MM.1S (cell line): ENCODE data around the gene CLCN4.

Source experiments
- DNase-seq: peaks from one replicate; pipeline ENCODE4 v3.0.0-alpha.2; 2015
- H2AFZ ChIP-seq: fragments of 300-600 bp; sonication (generic); 2 replicates; pipeline ENCODE4 v1.6.0; 2016; ENCODE audit warnings: antibody characterized with exemption, low read length
- H3F3A ChIP-seq: fragments of 300-600 bp; sonication (generic); 2 replicates; pipeline ENCODE4 v1.6.1; 2016; ENCODE audit warnings: mild to moderate bottlenecking, antibody characterized with exemption, low read length, moderate library complexity, mixed read lengths; ENCODE audit not compliant: insufficient read depth
- H3K27ac ChIP-seq: fragments of 300-600 bp; sonication (generic); 2 replicates; pipeline ENCODE4 v1.5.1; 2016; ENCODE audit warnings: mild to moderate bottlenecking, low read length
- H3K27me3 ChIP-seq: fragments of 300-600 bp; sonication (generic); replicated peaks from 2 replicates; pipeline ENCODE4 v1.6.0; 2016; ENCODE audit warnings: low read length; ENCODE audit not compliant: insufficient read depth
- H3K36me3 ChIP-seq: fragments of 300-600 bp; sonication (generic); replicated peaks from 2 replicates; pipeline ENCODE4 v1.6.1; 2016; ENCODE audit warnings: mild to moderate bottlenecking, low read length, mixed read lengths; ENCODE audit not compliant: insufficient read depth
- H3K4me1 ChIP-seq: fragments of 300-600 bp; sonication (generic); 2 replicates; pipeline ENCODE4 v1.6.1; 2016; ENCODE audit warnings: low read length, mixed read lengths
- H3K4me2 ChIP-seq: fragments of 300-600 bp; sonication (generic); 2 replicates; pipeline ENCODE4 v1.6.0; 2016; ENCODE audit warnings: low read depth, low read length
- H3K4me3 ChIP-seq: fragments of 300-600 bp; sonication (generic); 2 replicates; pipeline ENCODE4 v1.5.1; 2016; ENCODE audit warnings: low read length, mixed read lengths
- H3K79me2 ChIP-seq: fragments of 300-600 bp; sonication (generic); 2 replicates; pipeline ENCODE4 v1.6.1; 2016; ENCODE audit warnings: mixed run types, low read length, mixed read lengths
- H3K9ac ChIP-seq: fragments of 300-600 bp; sonication (generic); 2 replicates; pipeline ENCODE4 v1.6.1; 2016; ENCODE audit warnings: low read length, mixed read lengths
- H3K9me2 ChIP-seq: fragments of 300-600 bp; sonication (generic); replicated peaks from 2 replicates; pipeline ENCODE4 v1.6.1; 2016; ENCODE audit warnings: mild to moderate bottlenecking, low read length, mixed read lengths; ENCODE audit not compliant: insufficient read depth
- H3K9me3 ChIP-seq: fragments of 300-600 bp; sonication (generic); replicated peaks from 2 replicates; pipeline ENCODE4 v1.6.1; 2016; ENCODE audit warnings: mild to moderate bottlenecking, low read length, mixed read lengths; ENCODE audit not compliant: insufficient read depth
- H4K20me1 ChIP-seq: fragments of 300-600 bp; sonication (generic); 2 replicates; pipeline ENCODE4 v1.6.1; 2016; ENCODE audit warnings: mild to moderate bottlenecking, low read length, moderate library complexity, mixed read lengths; ENCODE audit not compliant: insufficient read depth
- EZH2 ChIP-seq: fragments of 300-600 bp; sonication (generic); optimal IDR thresholded peaks from 2 replicates; pipeline ENCODE3; 2017; ENCODE audit warnings: low read depth, mild to moderate bottlenecking, antibody characterized with exemption, low read length, mixed read lengths
- EZH2phosphoT487 ChIP-seq: fragments of 300-600 bp; sonication (generic); IDR thresholded peaks from 2 replicates; pipeline ENCODE4 v1.6.1; 2018; ENCODE audit warnings: antibody characterized with exemption, low read length
- TF ChIP-seq, protein P1 (sequence below): fragments of 300-600 bp; sonication (generic); IDR thresholded peaks from 2 replicates; pipeline ENCODE4 v1.5.1; 2016; ENCODE audit warnings: antibody characterized with exemption, low read length, mixed read lengths

The CLCN4 gene

DNA sequence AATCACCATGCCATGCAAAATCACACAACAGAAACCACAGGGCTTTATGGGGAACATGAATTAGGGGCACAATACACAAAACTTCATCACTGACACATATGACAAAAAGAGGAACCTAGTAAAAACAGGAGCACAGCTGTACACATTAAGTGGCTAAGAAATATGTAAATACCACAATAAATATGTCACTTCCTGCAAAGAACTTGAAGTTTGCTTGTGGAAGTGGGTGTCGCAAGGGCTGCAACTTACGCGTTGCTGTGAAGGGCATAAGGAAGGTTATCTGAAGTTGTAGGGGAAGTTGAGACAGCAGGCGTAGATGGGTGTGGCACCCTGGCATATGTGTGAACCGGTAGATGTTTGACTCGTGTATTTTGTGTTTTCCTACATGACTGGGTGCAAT is 42.4 kb downstream of the CLCN4 start:
- Histone ChIP-seq H4K20me1 (no peaks in the 10 kb centered on the region), H3K27ac (no peak overlapping the region), H3K9me2 (no peaks in the 10 kb centered on the region), H3K4me1 (no peaks in the 10 kb centered on the region), H3K36me3 (no peaks in the 10 kb centered on the region), H3K9me3 (no peaks in the 10 kb centered on the region), H3K4me2 (no peak overlapping the region), H3K79me2 (no peaks in the 10 kb centered on the region), H3F3A (no peaks in the 10 kb centered on the region), H3K9ac (no peak overlapping the region), H3K4me3 (no peak overlapping the region), H2AFZ (no peak overlapping the region), H3K27me3 (no peaks in the 10 kb centered on the region)
- DNase-seq: no peak
- TF ChIP-seq EZH2phosphoT487 (no peak), EZH2 (no peak)
- TF ChIP-seq, protein P1, sequence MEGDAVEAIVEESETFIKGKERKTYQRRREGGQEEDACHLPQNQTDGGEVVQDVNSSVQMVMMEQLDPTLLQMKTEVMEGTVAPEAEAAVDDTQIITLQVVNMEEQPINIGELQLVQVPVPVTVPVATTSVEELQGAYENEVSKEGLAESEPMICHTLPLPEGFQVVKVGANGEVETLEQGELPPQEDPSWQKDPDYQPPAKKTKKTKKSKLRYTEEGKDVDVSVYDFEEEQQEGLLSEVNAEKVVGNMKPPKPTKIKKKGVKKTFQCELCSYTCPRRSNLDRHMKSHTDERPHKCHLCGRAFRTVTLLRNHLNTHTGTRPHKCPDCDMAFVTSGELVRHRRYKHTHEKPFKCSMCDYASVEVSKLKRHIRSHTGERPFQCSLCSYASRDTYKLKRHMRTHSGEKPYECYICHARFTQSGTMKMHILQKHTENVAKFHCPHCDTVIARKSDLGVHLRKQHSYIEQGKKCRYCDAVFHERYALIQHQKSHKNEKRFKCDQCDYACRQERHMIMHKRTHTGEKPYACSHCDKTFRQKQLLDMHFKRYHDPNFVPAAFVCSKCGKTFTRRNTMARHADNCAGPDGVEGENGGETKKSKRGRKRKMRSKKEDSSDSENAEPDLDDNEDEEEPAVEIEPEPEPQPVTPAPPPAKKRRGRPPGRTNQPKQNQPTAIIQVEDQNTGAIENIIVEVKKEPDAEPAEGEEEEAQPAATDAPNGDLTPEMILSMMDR: no peak

DNA sequence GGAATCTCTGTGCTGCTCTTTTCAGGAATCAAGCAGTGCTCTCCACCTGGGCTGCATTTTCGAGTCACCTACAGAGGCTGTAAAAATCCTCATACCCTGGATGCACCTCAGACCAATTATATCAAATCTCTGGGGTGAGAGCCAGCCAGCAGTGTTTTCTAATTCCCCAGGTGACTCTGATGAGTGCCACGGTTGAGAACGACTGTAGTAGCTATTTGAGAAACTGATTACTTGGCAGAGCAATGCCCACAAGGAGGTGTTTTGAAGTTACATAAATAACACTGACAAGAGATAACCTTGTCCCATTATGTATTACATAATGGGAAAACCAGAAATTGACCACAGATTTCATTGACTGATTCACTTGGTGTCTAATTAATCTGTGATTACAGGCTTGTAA is 46.8 kb downstream of the CLCN4 start:
- no peak overlapping the region for H3K4me3 ChIP-seq
- H3K27ac ChIP-seq: no peak overlapping the region
- no peaks in the 10 kb centered on the region for H3F3A ChIP-seq
- no peaks in the 10 kb centered on the region for H3K4me1 ChIP-seq
- no peaks in the 10 kb centered on the region for H3K9me3 ChIP-seq
- H3K79me2 ChIP-seq: no peaks in the 10 kb centered on the region
- no peaks in the 10 kb centered on the region for H4K20me1 ChIP-seq
- no peaks in the 10 kb centered on the region for H3K9me2 ChIP-seq
- no peak overlapping the region for H3K9ac ChIP-seq
- no peak overlapping the region for H2AFZ ChIP-seq
- H3K27me3 ChIP-seq: no peaks in the 10 kb centered on the region
- no peak for TF ChIP-seq EZH2
- no peak for TF ChIP-seq EZH2phosphoT487
- TF ChIP-seq, protein P1: no peak
- DNase-seq: no peak
- H3K4me2 ChIP-seq: no peak overlapping the region
- no peaks in the 10 kb centered on the region for H3K36me3 ChIP-seq

DNA sequence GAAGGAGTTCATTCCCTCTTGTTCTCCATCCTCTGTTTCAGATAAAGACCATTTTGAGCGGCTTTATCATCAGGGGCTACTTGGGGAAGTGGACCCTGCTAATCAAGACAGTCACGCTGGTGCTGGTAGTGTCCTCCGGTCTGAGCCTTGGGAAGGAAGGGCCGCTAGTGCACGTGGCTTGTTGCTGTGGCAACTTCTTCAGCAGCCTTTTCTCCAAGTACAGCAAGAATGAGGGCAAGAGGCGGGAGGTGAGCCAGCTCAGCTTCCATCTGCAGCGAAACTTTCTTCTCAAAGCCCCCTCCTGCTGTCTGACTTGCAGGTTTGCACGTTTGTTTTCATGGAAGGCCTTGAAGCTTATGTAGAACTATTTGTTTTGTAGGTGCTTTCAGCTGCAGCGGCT is 49.5 kb downstream of the CLCN4 start:
- no peaks in the 10 kb centered on the region for H3K4me1 ChIP-seq
- no peaks in the 10 kb centered on the region for H3K27me3 ChIP-seq
- H3K79me2 ChIP-seq: no peaks in the 10 kb centered on the region
- no peak overlapping the region for H3K4me2 ChIP-seq
- no peak overlapping the region for H3K4me3 ChIP-seq
- DNase-seq: no peak
- TF ChIP-seq, protein P1: no peak
- TF ChIP-seq EZH2 (no peak), EZH2phosphoT487 (no peak)
- no peak overlapping the region for H3K9ac ChIP-seq
- no peaks in the 10 kb centered on the region for H3K9me2 ChIP-seq
- no peaks in the 10 kb centered on the region for H3K36me3 ChIP-seq
- H3F3A ChIP-seq: no peaks in the 10 kb centered on the region
- no peaks in the 10 kb centered on the region for H3K9me3 ChIP-seq
- H4K20me1 ChIP-seq: no peaks in the 10 kb centered on the region
- H3K27ac ChIP-seq: no peak overlapping the region
- H2AFZ ChIP-seq: no peak overlapping the region
